ENCODE results near the gene GLT1D1. TPM values are rescaled to one million over a fixed set of nuclear protein-coding genes. Genes with fewer than 3 reads are reported as not detected.

GLT1D1 gene
- polyA plus RNA-seq, 1 of the 3 experiments (the other 2 are of a cell fraction): 0.05 TPM

DNA sequence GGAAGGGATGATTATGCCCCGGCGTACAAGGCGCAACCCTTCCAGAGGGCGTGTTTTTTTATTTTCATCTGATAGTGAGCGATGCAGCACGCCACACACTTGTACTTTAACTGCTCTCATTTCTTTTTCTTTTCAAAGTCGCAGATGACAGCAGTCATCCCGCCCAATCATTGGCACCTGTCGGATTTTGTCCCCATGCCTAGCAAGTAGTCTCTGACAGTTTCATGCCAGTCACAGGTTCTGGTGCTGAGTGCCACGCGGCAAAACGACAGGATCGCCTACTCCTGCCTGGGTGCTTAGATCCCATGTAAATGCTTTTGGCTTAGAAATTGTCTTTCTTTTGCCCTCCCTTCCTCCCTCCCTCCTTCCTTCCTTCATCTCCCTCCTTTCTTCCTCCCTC lies 117.7 kb downstream of the GLT1D1 start:
- no peaks in the 10 kb centered on the region for H3K9me3 ChIP-seq

More for the DNA sequence above, 117.7 kb downstream of the GLT1D1 start:
- Histone ChIP-seq H3K27me3 (ENCODE audit: insufficient read depth) (no peaks in the 10 kb centered on the region), H4K20me1 (ENCODE audit: insufficient read depth) (no peaks in the 10 kb centered on the region), H3F3A (replicated peaks; ENCODE audit: insufficient read depth) (no peaks in the 10 kb centered on the region), H3K9me2 (no peaks in the 10 kb centered on the region), H2AFZ (ENCODE audit: low read depth) (no peak overlapping the region), H3K9ac (no peak overlapping the region), H3K27ac (ENCODE audit: low read depth in 2 of 2, low read length in 1 of 2) (no peak overlapping the region), H3K36me3 (replicated peaks in 1 of 2; ENCODE audit: control insufficient read depth in 1 of 2, insufficient read depth in 2 of 2, low read length in 1 of 2) (no peaks in the 10 kb centered on the region), H3K79me2 (ENCODE audit: insufficient read depth) (no peaks in the 10 kb centered on the region), H3K4me2 (no peak overlapping the region), H3K4me1 (ENCODE audit: control insufficient read depth in 1 of 2, insufficient read depth in 2 of 2, low read depth in 1 of 2, low read length in 1 of 2) (peaks cover 0 to 7% of the 10 kb centered on the region in 2 experiments; a peak in 1 of 4 replicates), H3K4me3 (ENCODE audit: low read depth in 2 of 2, low read length in 1 of 2) (no peak overlapping the region)
- TF ChIP-seq JUND (IDR thresholded peaks at IDR 0.05) (no peak), CHD2 (IDR thresholded peaks at IDR 0.05; ENCODE audit: low read length, partially characterized antibody) (no peak), YY1 (IDR thresholded peaks at IDR 0.05; ENCODE audit: low read depth) (no peak), ZBTB33 (IDR thresholded peaks at IDR 0.05; ENCODE audit: borderline replicate concordance, low read depth) (no peak), ELF1 (IDR thresholded peaks at IDR 0.05) (no peak), MAX (IDR thresholded peaks at IDR 0.05; ENCODE audit: low read depth) (no peak), FOXM1 (IDR thresholded peaks at IDR 0.05; ENCODE audit: low read depth) (no peak), RFX5 (IDR thresholded peaks at IDR 0.05; ENCODE audit: low read length) (no peak), NRF1 (IDR thresholded peaks at IDR 0.05; ENCODE audit: low read depth, low read length) (no peak), TAF1 (IDR thresholded peaks at IDR 0.05; ENCODE audit: borderline replicate concordance, low read depth, low read length) (no peak), SIN3A (IDR thresholded peaks at IDR 0.05; ENCODE audit: borderline replicate concordance, low read depth, low read length) (no peak), GABPA (IDR thresholded peaks at IDR 0.05; ENCODE audit: low read depth) (no peak), GATA2 (CRISPR knock-in tag; IDR thresholded peaks at IDR 0.05) (no peak), RXRA (IDR thresholded peaks at IDR 0.05; ENCODE audit: borderline replicate concordance, low read depth) (no peak)
- TF ChIP-seq, protein P1, sequence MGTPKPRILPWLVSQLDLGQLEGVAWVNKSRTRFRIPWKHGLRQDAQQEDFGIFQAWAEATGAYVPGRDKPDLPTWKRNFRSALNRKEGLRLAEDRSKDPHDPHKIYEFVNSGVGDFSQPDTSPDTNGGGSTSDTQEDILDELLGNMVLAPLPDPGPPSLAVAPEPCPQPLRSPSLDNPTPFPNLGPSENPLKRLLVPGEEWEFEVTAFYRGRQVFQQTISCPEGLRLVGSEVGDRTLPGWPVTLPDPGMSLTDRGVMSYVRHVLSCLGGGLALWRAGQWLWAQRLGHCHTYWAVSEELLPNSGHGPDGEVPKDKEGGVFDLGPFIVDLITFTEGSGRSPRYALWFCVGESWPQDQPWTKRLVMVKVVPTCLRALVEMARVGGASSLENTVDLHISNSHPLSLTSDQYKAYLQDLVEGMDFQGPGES (IDR thresholded peaks at IDR 0.05; ENCODE audit: low read depth, low read length): no peak
- TF ChIP-seq, protein P2, sequence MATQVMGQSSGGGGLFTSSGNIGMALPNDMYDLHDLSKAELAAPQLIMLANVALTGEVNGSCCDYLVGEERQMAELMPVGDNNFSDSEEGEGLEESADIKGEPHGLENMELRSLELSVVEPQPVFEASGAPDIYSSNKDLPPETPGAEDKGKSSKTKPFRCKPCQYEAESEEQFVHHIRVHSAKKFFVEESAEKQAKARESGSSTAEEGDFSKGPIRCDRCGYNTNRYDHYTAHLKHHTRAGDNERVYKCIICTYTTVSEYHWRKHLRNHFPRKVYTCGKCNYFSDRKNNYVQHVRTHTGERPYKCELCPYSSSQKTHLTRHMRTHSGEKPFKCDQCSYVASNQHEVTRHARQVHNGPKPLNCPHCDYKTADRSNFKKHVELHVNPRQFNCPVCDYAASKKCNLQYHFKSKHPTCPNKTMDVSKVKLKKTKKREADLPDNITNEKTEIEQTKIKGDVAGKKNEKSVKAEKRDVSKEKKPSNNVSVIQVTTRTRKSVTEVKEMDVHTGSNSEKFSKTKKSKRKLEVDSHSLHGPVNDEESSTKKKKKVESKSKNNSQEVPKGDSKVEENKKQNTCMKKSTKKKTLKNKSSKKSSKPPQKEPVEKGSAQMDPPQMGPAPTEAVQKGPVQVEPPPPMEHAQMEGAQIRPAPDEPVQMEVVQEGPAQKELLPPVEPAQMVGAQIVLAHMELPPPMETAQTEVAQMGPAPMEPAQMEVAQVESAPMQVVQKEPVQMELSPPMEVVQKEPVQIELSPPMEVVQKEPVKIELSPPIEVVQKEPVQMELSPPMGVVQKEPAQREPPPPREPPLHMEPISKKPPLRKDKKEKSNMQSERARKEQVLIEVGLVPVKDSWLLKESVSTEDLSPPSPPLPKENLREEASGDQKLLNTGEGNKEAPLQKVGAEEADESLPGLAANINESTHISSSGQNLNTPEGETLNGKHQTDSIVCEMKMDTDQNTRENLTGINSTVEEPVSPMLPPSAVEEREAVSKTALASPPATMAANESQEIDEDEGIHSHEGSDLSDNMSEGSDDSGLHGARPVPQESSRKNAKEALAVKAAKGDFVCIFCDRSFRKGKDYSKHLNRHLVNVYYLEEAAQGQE (IDR thresholded peaks at IDR 0.05; ENCODE audit: low read depth, low read length): no peak
- TF ChIP-seq, protein P3, sequence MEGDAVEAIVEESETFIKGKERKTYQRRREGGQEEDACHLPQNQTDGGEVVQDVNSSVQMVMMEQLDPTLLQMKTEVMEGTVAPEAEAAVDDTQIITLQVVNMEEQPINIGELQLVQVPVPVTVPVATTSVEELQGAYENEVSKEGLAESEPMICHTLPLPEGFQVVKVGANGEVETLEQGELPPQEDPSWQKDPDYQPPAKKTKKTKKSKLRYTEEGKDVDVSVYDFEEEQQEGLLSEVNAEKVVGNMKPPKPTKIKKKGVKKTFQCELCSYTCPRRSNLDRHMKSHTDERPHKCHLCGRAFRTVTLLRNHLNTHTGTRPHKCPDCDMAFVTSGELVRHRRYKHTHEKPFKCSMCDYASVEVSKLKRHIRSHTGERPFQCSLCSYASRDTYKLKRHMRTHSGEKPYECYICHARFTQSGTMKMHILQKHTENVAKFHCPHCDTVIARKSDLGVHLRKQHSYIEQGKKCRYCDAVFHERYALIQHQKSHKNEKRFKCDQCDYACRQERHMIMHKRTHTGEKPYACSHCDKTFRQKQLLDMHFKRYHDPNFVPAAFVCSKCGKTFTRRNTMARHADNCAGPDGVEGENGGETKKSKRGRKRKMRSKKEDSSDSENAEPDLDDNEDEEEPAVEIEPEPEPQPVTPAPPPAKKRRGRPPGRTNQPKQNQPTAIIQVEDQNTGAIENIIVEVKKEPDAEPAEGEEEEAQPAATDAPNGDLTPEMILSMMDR (IDR thresholded peaks at IDR 0.05): no peak
- ChIA-PET POLR2A (no interaction called here), CTCF (no interaction called here)
- WGBS (ENCODE audit: low lambda C conversion rate): 75% methylated on average over 13 of the region's 13 CpGs
- DNase-seq: no peak
